Stimulated activated CD4-positive, alpha-beta T cell treated with anti-CD3 and anti-CD28 coated beads, TNF-alpha, amount 100 ng/mL, for 48 hours (primary cell): ENCODE results near the gene FARS2.

Source experiments
- DNase-seq, 3 donors: peaks; one replicate each; pipeline ENCODE4 v3.0.0-alpha.2; 2020; ENCODE audit warnings: low read depth in 3 of 3

The FARS2 gene

GRCh38 chr6:5506149-5506548 lies 244.8 kb downstream of the FARS2 start:
- no peak for DNase-seq

GRCh38 chr6:5506597-5506996 lies 245.3 kb downstream of the FARS2 start:
- no peak for DNase-seq

GRCh38 chr6:5507131-5507681 lies 245.9 kb downstream of the FARS2 start:
- no peak for DNase-seq

GRCh38 chr6:5509106-5509505 lies 247.8 kb downstream of the FARS2 start:
- no peak for DNase-seq

GRCh38 chr6:5510331-5511133 lies 249.2 kb downstream of the FARS2 start:
- DNase-seq: no peak

GRCh38 chr6:5511954-5512353 lies 250.6 kb downstream of the FARS2 start:
- DNase-seq: no peak

GRCh38 chr6:5512422-5512821 lies 251.1 kb downstream of the FARS2 start:
- no peak for DNase-seq

GRCh38 chr6:5513408-5513807 lies 252.1 kb downstream of the FARS2 start:
- no peak for DNase-seq

GRCh38 chr6:5514353-5514752 lies 253.0 kb downstream of the FARS2 start:
- no peak for DNase-seq

GRCh38 chr6:5515200-5515599 lies 253.9 kb downstream of the FARS2 start:
- DNase-seq: no peak

GRCh38 chr6:5516036-5516435 lies 254.7 kb downstream of the FARS2 start:
- DNase-seq: no peak

- DNase-seq: peak; percentile 17 to 36 (median 29)
Observed at GRCh38 chr6:5517796-5518195, 256.5 kb downstream of the FARS2 start.

- no peak for DNase-seq
Observed at GRCh38 chr6:5518936-5519491, 257.7 kb downstream of the FARS2 start.

GRCh38 chr6:5520796-5521195 lies 259.5 kb downstream of the FARS2 start:
- no peak for DNase-seq

- DNase-seq: no peak
Observed at GRCh38 chr6:5521322-5521721, 260.0 kb downstream of the FARS2 start.

- no peak for DNase-seq
Observed at GRCh38 chr6:5522147-5522546, 260.8 kb downstream of the FARS2 start.

- DNase-seq: no peak
Observed at GRCh38 chr6:5524110-5524509, 262.8 kb downstream of the FARS2 start.

GRCh38 chr6:5525209-5525608 lies 263.9 kb downstream of the FARS2 start:
- DNase-seq: no peak

- DNase-seq: no peak
Observed at GRCh38 chr6:5529015-5529414, 267.7 kb downstream of the FARS2 start.

GRCh38 chr6:5529733-5530132 lies 268.4 kb downstream of the FARS2 start:
- DNase-seq: no peak

- no peak for DNase-seq
Observed at GRCh38 chr6:5531161-5531560, 269.8 kb downstream of the FARS2 start.

GRCh38 chr6:5531853-5532375 lies 270.6 kb downstream of the FARS2 start:
- no peak for DNase-seq

GRCh38 chr6:5532941-5533340 lies 271.6 kb downstream of the FARS2 start:
- DNase-seq: no peak
